GM18520 (cell line): ENCODE results near the gene FAM124B.
"Not testable (repeated sequence)": the region's sequence is repeated elsewhere in the genome, so short reads cannot be mapped to it uniquely, and the experiment has no call there.

ENCODE experiments used
- ATAC-seq: cut with Tn5 transposase; IDR thresholded peaks from one replicate; pipeline ENCODE4 v1.9.1; 2021; ENCODE audit not compliant: unreplicated experiment

Gene FAM124B

GRCh38 chr2:224382973-224383555, 18.8 kb downstream of the FAM124B start:
- ATAC-seq, result no peak

- not testable (repeated sequence) for ATAC-seq
These were observed 19.6 kb downstream of the FAM124B start for GRCh38 chr2:224382280-224382647.

- ATAC-seq, result no peak
These were observed 20.2 kb downstream of the FAM124B start for GRCh38 chr2:224381521-224382279.

GRCh38 chr2:224379986-224380385, 21.9 kb downstream of the FAM124B start:
- ATAC-seq, result no peak

- no peak for ATAC-seq
These were observed 22.7 kb downstream of the FAM124B start for GRCh38 chr2:224379172-224379571.

GRCh38 chr2:224378701-224379097, 23.2 kb downstream of the FAM124B start:
- no peak for ATAC-seq

GRCh38 chr2:224377751-224378700, 23.9 kb downstream of the FAM124B start:
- ATAC-seq, result no peak

- ATAC-seq, result no peak
These were observed 29.3 kb downstream of the FAM124B start for GRCh38 chr2:224372641-224373040.

GRCh38 chr2:224369028-224369632, 32.8 kb downstream of the FAM124B start:
- no peak for ATAC-seq

GRCh38 chr2:224366267-224366844, 35.6 kb downstream of the FAM124B start:
- ATAC-seq, result no peak

- ATAC-seq, result no peak
These were observed 36.6 kb downstream of the FAM124B start for GRCh38 chr2:224365331-224365730.

GRCh38 chr2:224363281-224363680, 38.6 kb downstream of the FAM124B start:
- no peak for ATAC-seq

- no peak for ATAC-seq
These were observed 39.8 kb downstream of the FAM124B start for GRCh38 chr2:224362094-224362493.

- ATAC-seq, result no peak
These were observed 41.1 kb downstream of the FAM124B start for GRCh38 chr2:224360801-224361251.

- no peak for ATAC-seq
These were observed 42.3 kb downstream of the FAM124B start for GRCh38 chr2:224359569-224359968.

- peak; percentile 77 for ATAC-seq
These were observed 44.6 kb downstream of the FAM124B start for GRCh38 chr2:224357098-224357901.

- no peak for ATAC-seq
These were observed 47.2 kb downstream of the FAM124B start for GRCh38 chr2:224354632-224355211.

GRCh38 chr2:224350703-224351102, 51.2 kb downstream of the FAM124B start:
- ATAC-seq, result no peak

- no peak for ATAC-seq
These were observed 52.5 kb downstream of the FAM124B start for GRCh38 chr2:224349396-224349795.
